B cell (primary cell): ENCODE results near the gene BCAM. TPM values are rescaled to one million over a fixed set of nuclear protein-coding genes. Genes with fewer than 3 reads are reported as not detected.
"Not testable (repeated sequence)": the region's sequence is repeated elsewhere in the genome, so short reads cannot be mapped to it uniquely, and the experiment has no call there.

Experiments used
- ATAC-seq: fragments of 200-7000 bp; cut with Tn5 transposase; one replicate; pipeline ENCODE4 v1.10.0; 2021; ENCODE audit warnings: low read depth, mild to moderate bottlenecking, moderate number of reproducible peaks, moderate library complexity
- CTCF ChIA-PET: fragments of 350-600 bp; sonication (Branson Sonifier 250); formaldehyde crosslinking; loops from one replicate; lab custom pipeline; 2021; ENCODE audit warnings: antibody characterized with exemption, inconsistent platforms; lab: Charles Lee
- POLR2A ChIA-PET: fragments of 350-600 bp; sonication (Branson Sonifier 250); formaldehyde crosslinking; loops from one replicate; lab custom pipeline; 2021; ENCODE audit warnings: antibody characterized with exemption; lab: Charles Lee
- DNase-seq: peaks from one replicate; pipeline ENCODE4 v3.0.0; 2013
- H2AFZ ChIP-seq: 2 replicates; pipeline ENCODE4 v1.6.1; 2012; ENCODE audit warnings: mild to moderate bottlenecking, low read depth, low read length; ENCODE audit not compliant: insufficient read depth, poor library complexity, severe bottlenecking
- H3K27ac ChIP-seq, 2 donors: 1 replicate in 1 of 2; 2 replicates in 1 of 2; pipeline ENCODE4 v1.5.1; 2012 to 2013; ENCODE audit warnings: low read length in 2 of 2, mild to moderate bottlenecking in 2 of 2, moderate library complexity in 1 of 2
- H3K27me3 ChIP-seq, 4 experiments: fragments of 200-600 bp in 1 of 4; sonication (generic) in 1 of 4; replicated peaks in 1 of 4; 1 replicate in 2 of 4; 2 replicates in 2 of 4; pipeline versions ENCODE4 v1.6.1 to v1.7.0; 2013 to 2016; ENCODE audit warnings: low read length in 3 of 4, mild to moderate bottlenecking in 2 of 4, mixed read lengths in 1 of 4, moderate library complexity in 1 of 4; ENCODE audit not compliant: insufficient read depth in 4 of 4, control insufficient read depth in 3 of 4; ENCODE audit errors: control extremely low read depth in 1 of 4
- H3K36me3 ChIP-seq, 2 experiments: replicated peaks in 1 of 2; 1 replicate in 1 of 2; 2 replicates in 1 of 2; pipeline versions ENCODE4 v1.6.1 to v1.7.1; 2013; ENCODE audit warnings: low read length in 1 of 2; ENCODE audit not compliant: insufficient read depth in 2 of 2, control insufficient read depth in 1 of 2; ENCODE audit errors: control extremely low read depth in 1 of 2, extremely low read depth in 1 of 2
- H3K4me1 ChIP-seq, 2 donors: fragments of 200-600 bp in 1 of 2; sonication (generic) in 1 of 2; 1 replicate in 1 of 2; 2 replicates in 1 of 2; pipeline versions ENCODE4 v1.5.1 to v1.6.1; 2013 to 2017; ENCODE audit warnings: low read length in 2 of 2; ENCODE audit not compliant: control insufficient read depth in 2 of 2, insufficient read depth in 2 of 2
- H3K4me2 ChIP-seq: replicated peaks from 2 replicates; pipeline ENCODE3; 2012; ENCODE audit warnings: mild to moderate bottlenecking, low read depth, low read length; ENCODE audit not compliant: poor library complexity, severe bottlenecking
- H3K4me3 ChIP-seq, 5 experiments: fragments of 200-600 bp in 1 of 5; sonication (generic) in 1 of 5; 1 replicate in 3 of 5; 2 replicates in 2 of 5; pipeline versions ENCODE4 v1.5.1 to v1.7.0; 2011 to 2016; ENCODE audit warnings: low read length in 4 of 5, mild to moderate bottlenecking in 4 of 5, low read depth in 2 of 5, control low read depth in 1 of 5, moderate library complexity in 1 of 5; ENCODE audit not compliant: insufficient read depth in 1 of 5; ENCODE audit errors: control extremely low read depth in 1 of 5, extremely low read depth in 1 of 5
- H3K79me2 ChIP-seq: fragments of 200-600 bp; sonication (generic); one replicate; pipeline ENCODE4 v1.6.0; 2016; ENCODE audit warnings: low read length; ENCODE audit not compliant: control insufficient read depth, insufficient read depth
- H3K9ac ChIP-seq: fragments of 200-600 bp; sonication (generic); 2 replicates; pipeline ENCODE4 v1.6.1; 2017; ENCODE audit warnings: mild to moderate bottlenecking, low read length, moderate library complexity
- H3K9me3 ChIP-seq, 3 donors: one replicate each; pipeline versions ENCODE4 v1.6.1 to v1.7.1; 2013; ENCODE audit warnings: low read length in 2 of 3; ENCODE audit not compliant: control insufficient read depth in 2 of 3, insufficient read depth in 1 of 3; ENCODE audit errors: control extremely low read depth in 1 of 3
- H4K20me1 ChIP-seq: 2 replicates; pipeline ENCODE4 v1.6.0; 2012; ENCODE audit warnings: mild to moderate bottlenecking, low read length; ENCODE audit not compliant: insufficient read depth, control insufficient read depth, poor library complexity, severe bottlenecking
- H3K27ac Mint-ChIP-seq: one replicate; pipeline ENCODE4 v1.8.0; 2021; ENCODE audit warnings: mixed read lengths
- H3K27me3 Mint-ChIP-seq: one replicate; pipeline ENCODE4 v1.8.0; 2021; ENCODE audit warnings: mixed read lengths
- H3K4me1 Mint-ChIP-seq: one replicate; pipeline ENCODE4 v1.8.0; 2021; ENCODE audit warnings: mixed read lengths
- H3K4me3 Mint-ChIP-seq: one replicate; pipeline ENCODE4 v1.8.0; 2021; ENCODE audit warnings: mixed read lengths
- H3K9me3 Mint-ChIP-seq: one replicate; pipeline ENCODE4 v1.8.0; 2022; ENCODE audit warnings: mixed read lengths; ENCODE audit not compliant: insufficient read depth
- CTCF ChIP-seq: fragments of 200-600 bp; IDR thresholded peaks from one replicate; pipeline ENCODE4 v1.8.0; 2022; ENCODE audit warnings: antibody characterized with exemption, mild to moderate bottlenecking
- EZH2 ChIP-seq: IDR thresholded peaks from 2 replicates; pipeline ENCODE4 v1.6.1; 2012; ENCODE audit warnings: borderline replicate concordance, low read depth, mild to moderate bottlenecking, moderate library complexity, low read length; ENCODE audit not compliant: insufficient read depth, poor library complexity, severe bottlenecking
- WGBS: methylation state at CpG from one replicate; pipeline ENCODE4 v1.1.5; 2013; ENCODE audit warnings: missing lambda C conversion rate; ENCODE audit not compliant: insufficient coverage; 5-methylcytosine and 5-hydroxymethylcytosine counted together
- intact Hi-C: fragments of 100-400 bp; cut with micrococcal nuclease; formaldehyde crosslinking; loops from one replicate; pipeline ENCODE4 v1.10.0; 2022
- polyA plus RNA-seq: library from polyadenylated mRNA; depleted of rRNA; stranded (reverse); fragments of >200 nt; gene quantifications from 2 replicates; pipeline ENCODE4 v1.2.3, GENCODE V29; 2012
- total RNA-seq, 2 donors: library from RNA; stranded (reverse); fragments of 120-200 nt in 1 of 2; gene quantifications; 1 replicate in 1 of 2; 2 replicates in 1 of 2; pipeline versions ENCODE4 v1.2.3 to v1.2.4, GENCODE V29; 2013 to 2022

BCAM gene
- total and polyA plus RNA-seq, 2 donors (not counting 1 experiment from before 2014, with no cell fraction given): not detected

- H3K4me1 ChIP-seq: no peaks in the 10 kb centered on the region
- peak overlapping the region; percentile 16 for H2AFZ ChIP-seq
- H3K27ac ChIP-seq: no peak overlapping the region
- H3K4me3 ChIP-seq: no peak overlapping the region
- no peaks in the 10 kb centered on the region for H3K27me3 ChIP-seq
- H3K27ac Mint-ChIP-seq: no peak overlapping the region
- H3K4me3 Mint-ChIP-seq: no peak overlapping the region
- peaks cover 21% of the 10 kb centered on the region for H3K27me3 Mint-ChIP-seq
- no peak overlapping the region for H3K9ac ChIP-seq
- H3K9me3 Mint-ChIP-seq: no peaks in the 10 kb centered on the region
- no peaks in the 10 kb centered on the region for H3K4me1 Mint-ChIP-seq
- no peak overlapping the region for H3K4me2 ChIP-seq
- intact Hi-C loops: no loop called here
- ATAC-seq (no peak), DNase-seq (no peak)
- TF ChIP-seq EZH2: no peak
- H3K9me3 ChIP-seq: no peaks in the 10 kb centered on the region
- CTCF ChIA-PET: interaction anchor here (0.7 to 0.8 kb wide), 2 partner anchors 9 to 122 kb away, joined by 3 read pairs; no protein-coding TSS in a partner anchor
- no peaks in the 10 kb centered on the region for H4K20me1 ChIP-seq
- POLR2A ChIA-PET: no interaction called here
- no peaks in the 10 kb centered on the region for H3K79me2 ChIP-seq
- H3K36me3 ChIP-seq: no peaks in the 10 kb centered on the region
- 21% methylated on average over 7 of the region's 10 CpGs for WGBS
Measured at GRCh38 chr19:44856421-44857083, 47.6 kb downstream of the BCAM start.

- CTCF ChIA-PET: no interaction called here
- H3K27me3 Mint-ChIP-seq: peaks cover 15% of the 10 kb centered on the region
- POLR2A ChIA-PET: no interaction called here
Measured at GRCh38 chr19:44857837-44858236, 48.9 kb downstream of the BCAM start.

GRCh38 chr19:44861576-44861975 is 52.7 kb downstream of the BCAM start:
- H3K79me2 ChIP-seq, H3K4me3 ChIP-seq, H3K36me3 ChIP-seq, H3K4me3 Mint-ChIP-seq, H3K4me1 ChIP-seq, H3K9me3 Mint-ChIP-seq, ATAC-seq, H3K4me1 Mint-ChIP-seq, intact Hi-C loops, DNase-seq, H3K27ac Mint-ChIP-seq, H3K4me2 ChIP-seq, H3K9me3 ChIP-seq, POLR2A ChIA-PET, H3K9ac ChIP-seq, H4K20me1 ChIP-seq, H2AFZ ChIP-seq, H3K27ac ChIP-seq, H3K27me3 ChIP-seq: not testable (repeated sequence)
- peaks cover 13% of the 10 kb centered on the region for H3K27me3 Mint-ChIP-seq
- no CpG with 5 or more reads among the region's 3 CpGs for WGBS
- CTCF ChIA-PET: interaction anchor here (0.7 kb wide), 1 partner anchor 39 kb away, joined by 3 read pairs; no protein-coding TSS in a partner anchor

More at GRCh38 chr19:44857837-44858236, 48.9 kb downstream of the BCAM start:
- no peak overlapping the region for H3K4me2 ChIP-seq
- Mint-ChIP-seq H3K27ac (no peak overlapping the region), H3K4me3 (no peak overlapping the region), H3K4me1 (no peaks in the 10 kb centered on the region), H3K9me3 (no peaks in the 10 kb centered on the region)
- no peak overlapping the region for H3K4me3 ChIP-seq
- H3K27ac ChIP-seq: no peak overlapping the region
- H3K9me3 ChIP-seq: peaks cover 0 to 8% (median 0%) of the 10 kb centered on the region in 3 donors
- no peak for TF ChIP-seq CTCF
- TF ChIP-seq EZH2: no peak
- 88% methylated on average over 4 of the region's 4 CpGs for WGBS
- H4K20me1 ChIP-seq: no peaks in the 10 kb centered on the region
- H3K27me3 ChIP-seq: no peaks in the 10 kb centered on the region
- no peak overlapping the region for H2AFZ ChIP-seq
- H3K9ac ChIP-seq: no peak overlapping the region
- H3K36me3 ChIP-seq: no peaks in the 10 kb centered on the region
- H3K79me2 ChIP-seq: no peaks in the 10 kb centered on the region
- DNase-seq: no peak
- no peaks in the 10 kb centered on the region for H3K4me1 ChIP-seq
- no peak for ATAC-seq
- intact Hi-C loops: no loop called here
